Measurements from ENCODE around the gene FUZ. TPM values are rescaled to one million over a fixed set of nuclear protein-coding genes. Genes with fewer than 3 reads are reported as not detected.

Gene FUZ
- total and polyA plus RNA-seq, 4 donors = 18.4 to 36.8 (median 30.2) TPM

DNA sequence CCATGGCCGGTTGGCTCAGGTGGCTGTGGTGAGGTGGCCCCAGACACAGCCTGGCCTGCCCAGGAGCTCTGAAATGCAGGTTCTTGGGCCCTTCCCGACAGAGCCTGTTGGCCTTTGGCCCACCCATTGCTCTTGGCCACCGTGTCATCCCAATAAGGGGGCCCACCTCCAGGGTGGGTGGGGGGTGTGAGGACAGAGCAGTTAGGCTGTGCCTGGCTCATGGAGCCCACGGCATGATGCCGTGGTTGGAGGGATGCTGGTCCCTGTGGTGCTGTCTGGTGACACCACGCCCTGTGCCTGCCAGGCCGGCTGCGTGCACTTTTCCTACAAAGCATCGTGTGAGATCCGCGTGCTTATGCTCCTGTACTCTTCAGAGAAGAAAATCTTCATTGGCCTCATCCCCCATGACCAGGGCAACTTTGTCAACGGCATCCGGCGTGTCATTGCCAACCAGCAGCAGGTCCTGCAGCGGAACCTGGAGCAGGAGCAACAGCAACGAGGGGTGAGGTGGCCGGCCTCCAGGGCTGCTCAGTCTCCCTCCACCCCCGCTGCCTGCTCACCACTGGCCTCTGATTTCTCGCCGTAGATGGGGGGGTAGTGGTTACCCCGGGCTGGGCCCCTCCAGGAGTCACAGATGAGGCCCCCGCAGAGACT is 46.7 kb upstream of the FUZ start:
- 90 to 93% methylated on average over 22 of the region's 22 CpGs for WGBS, 2 donors
- H3K36me3 ChIP-seq (ENCODE audit: control insufficient read depth in 4 of 4, insufficient read depth in 4 of 4, low read length in 4 of 4) = peaks cover 0 to 86% (median 41%) of the 10 kb centered on the region in 4 donors
- no peak for DNase-seq

DNA sequence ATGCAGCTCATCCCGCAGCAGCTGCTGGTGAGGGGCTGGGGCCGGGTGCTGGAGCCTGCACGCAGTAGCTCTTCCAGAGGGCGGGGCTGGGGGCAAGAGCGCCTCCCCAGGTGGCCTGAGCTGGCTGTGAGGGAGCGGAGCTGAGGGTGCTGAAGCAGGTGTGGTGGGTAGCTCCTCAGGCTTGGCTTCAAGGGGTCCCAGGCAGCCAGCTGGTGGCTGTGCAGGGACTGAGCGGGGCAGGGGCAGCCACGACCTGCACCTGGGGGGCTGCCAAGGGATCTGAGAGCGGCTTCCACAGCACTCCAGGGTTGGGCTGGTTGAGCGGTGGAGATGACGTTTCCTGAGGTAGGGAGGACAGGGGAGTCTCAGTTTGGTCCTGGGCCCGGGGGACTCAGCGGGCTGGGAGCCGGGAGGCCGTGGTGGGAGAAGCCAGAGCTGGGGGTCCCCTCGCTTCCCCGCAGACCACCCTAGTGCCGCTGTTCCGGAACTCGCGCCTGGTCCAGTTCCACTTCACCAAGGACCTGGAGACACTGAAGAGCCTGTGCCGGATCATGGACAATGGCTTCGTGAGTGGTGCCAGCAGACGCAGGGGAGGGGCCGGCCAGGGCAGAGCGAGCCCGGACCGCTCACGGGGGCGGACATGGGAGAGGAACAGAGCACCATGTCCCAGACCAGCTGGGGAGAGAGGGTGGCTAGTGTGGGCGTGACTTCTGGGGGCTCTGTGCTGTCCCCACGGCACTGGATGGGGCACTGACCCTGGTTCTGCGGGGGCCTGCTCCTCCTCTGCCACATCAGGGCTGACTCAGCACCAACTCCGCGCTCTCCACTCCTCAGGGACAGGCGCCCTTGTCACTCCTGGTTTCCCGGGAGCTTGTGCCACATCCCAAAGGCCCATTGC is 45.2 kb upstream of the FUZ start:
- no peak for ATAC-seq (ENCODE audit: insufficient read depth, low FRiP score)
- Histone ChIP-seq H3K27ac (ENCODE audit: low read depth in 1 of 2, low read length in 1 of 2) (no peak overlapping the region), H3K27me3 (ENCODE audit: control insufficient read depth in 3 of 3, insufficient read depth in 3 of 3, low read length in 2 of 3) (no peaks in the 10 kb centered on the region), H3K4me3 (no peak overlapping the region), H3K9ac (ENCODE audit: insufficient read depth in 1 of 2, low read length in 2 of 2) (no peak overlapping the region), H3K4me1 (ENCODE audit: control insufficient read depth in 5 of 5, insufficient read depth in 5 of 5, low read length in 5 of 5) (peaks cover 0 to 18% (median 4%) of the 10 kb centered on the region in 5 donors), H3K9me3 (ENCODE audit: control insufficient read depth in 4 of 4, insufficient read depth in 3 of 4, low read length in 3 of 4) (no peaks in the 10 kb centered on the region), H3K36me3 (ENCODE audit: control insufficient read depth in 4 of 4, insufficient read depth in 4 of 4, low read length in 4 of 4) (peaks cover 0 to 78% (median 29%) of the 10 kb centered on the region in 4 donors)
- TF ChIP-seq, protein P1, sequence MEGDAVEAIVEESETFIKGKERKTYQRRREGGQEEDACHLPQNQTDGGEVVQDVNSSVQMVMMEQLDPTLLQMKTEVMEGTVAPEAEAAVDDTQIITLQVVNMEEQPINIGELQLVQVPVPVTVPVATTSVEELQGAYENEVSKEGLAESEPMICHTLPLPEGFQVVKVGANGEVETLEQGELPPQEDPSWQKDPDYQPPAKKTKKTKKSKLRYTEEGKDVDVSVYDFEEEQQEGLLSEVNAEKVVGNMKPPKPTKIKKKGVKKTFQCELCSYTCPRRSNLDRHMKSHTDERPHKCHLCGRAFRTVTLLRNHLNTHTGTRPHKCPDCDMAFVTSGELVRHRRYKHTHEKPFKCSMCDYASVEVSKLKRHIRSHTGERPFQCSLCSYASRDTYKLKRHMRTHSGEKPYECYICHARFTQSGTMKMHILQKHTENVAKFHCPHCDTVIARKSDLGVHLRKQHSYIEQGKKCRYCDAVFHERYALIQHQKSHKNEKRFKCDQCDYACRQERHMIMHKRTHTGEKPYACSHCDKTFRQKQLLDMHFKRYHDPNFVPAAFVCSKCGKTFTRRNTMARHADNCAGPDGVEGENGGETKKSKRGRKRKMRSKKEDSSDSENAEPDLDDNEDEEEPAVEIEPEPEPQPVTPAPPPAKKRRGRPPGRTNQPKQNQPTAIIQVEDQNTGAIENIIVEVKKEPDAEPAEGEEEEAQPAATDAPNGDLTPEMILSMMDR (IDR thresholded peaks at IDR 0.05; ENCODE audit: control extremely low read depth, extremely low read depth) = no peak
- no peak for DNase-seq
- 92 to 93% methylated on average over 37 of the region's 37 CpGs for WGBS, 2 donors

More for the DNA sequence above, 46.7 kb upstream of the FUZ start:
- Histone ChIP-seq H3K4me3 (no peak overlapping the region), H3K9ac (ENCODE audit: insufficient read depth in 1 of 2, low read length in 2 of 2) (no peak overlapping the region), H3K27ac (ENCODE audit: low read depth in 1 of 2, low read length in 1 of 2) (no peak overlapping the region), H3K4me1 (ENCODE audit: control insufficient read depth in 5 of 5, insufficient read depth in 5 of 5, low read length in 5 of 5) (peaks cover 0 to 11% (median 0%) of the 10 kb centered on the region in 5 donors), H3K27me3 (ENCODE audit: control insufficient read depth in 3 of 3, insufficient read depth in 3 of 3, low read length in 2 of 3) (no peaks in the 10 kb centered on the region), H3K9me3 (ENCODE audit: control insufficient read depth in 4 of 4, insufficient read depth in 3 of 4, low read length in 3 of 4) (no peaks in the 10 kb centered on the region)
- ATAC-seq (ENCODE audit: insufficient read depth, low FRiP score) = no peak
- TF ChIP-seq, protein P1 (IDR thresholded peaks at IDR 0.05; ENCODE audit: control extremely low read depth, extremely low read depth) = no peak

DNA sequence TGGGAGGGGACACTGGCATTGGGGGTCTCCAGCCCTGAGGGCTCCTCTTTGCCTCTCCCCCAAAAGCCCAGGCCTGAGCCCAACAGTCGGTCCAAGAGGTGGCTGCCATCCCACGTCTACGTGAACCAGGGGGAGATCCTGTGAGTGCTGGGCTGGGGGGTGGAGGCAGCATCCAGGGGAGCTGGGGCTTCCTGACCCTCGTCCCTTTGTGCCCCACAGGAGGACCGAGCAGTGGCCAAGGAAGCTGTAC is 44.7 kb upstream of the FUZ start:
- DNase-seq (no peak), ATAC-seq (ENCODE audit: insufficient read depth, low FRiP score) (no peak)
- Histone ChIP-seq H3K36me3 (ENCODE audit: control insufficient read depth in 4 of 4, insufficient read depth in 4 of 4, low read length in 4 of 4) (peaks cover 0 to 72% (median 28%) of the 10 kb centered on the region in 4 donors), H3K27me3 (ENCODE audit: control insufficient read depth in 3 of 3, insufficient read depth in 3 of 3, low read length in 2 of 3) (no peaks in the 10 kb centered on the region), H3K9me3 (ENCODE audit: control insufficient read depth in 4 of 4, insufficient read depth in 3 of 4, low read length in 3 of 4) (no peaks in the 10 kb centered on the region), H3K4me1 (ENCODE audit: control insufficient read depth in 5 of 5, insufficient read depth in 5 of 5, low read length in 5 of 5) (peaks cover 0 to 23% (median 4%) of the 10 kb centered on the region in 5 donors), H3K9ac (ENCODE audit: insufficient read depth in 1 of 2, low read length in 2 of 2) (no peak overlapping the region), H3K27ac (ENCODE audit: low read depth in 1 of 2, low read length in 1 of 2) (no peak overlapping the region), H3K4me3 (no peak overlapping the region)
- TF ChIP-seq, protein P1 (IDR thresholded peaks at IDR 0.05; ENCODE audit: control extremely low read depth, extremely low read depth) = no peak
- WGBS, 2 donors = 82 to 90% methylated on average over 5 of the region's 5 CpGs
